GM23338 (cell line): ENCODE results near the gene MAPK12. TPM values are rescaled to one million over a fixed set of nuclear protein-coding genes. Genes with fewer than 3 reads are reported as not detected.

Experiments
- ATAC-seq: fragments of 200-7000 bp; cut with Tn5 transposase; 3 replicates; pipeline ENCODE4 v1.9.1; 2020
- DNase-seq: peaks from one replicate; pipeline ENCODE4 v3.0.0-alpha.2; 2015; ENCODE audit warnings: low spot score
- H2AFZ ChIP-seq: fragments of 200-600 bp; sonication (generic); 2 replicates; pipeline ENCODE4 v1.8.0; 2016; ENCODE audit warnings: antibody characterized with exemption, mild to moderate bottlenecking, moderate library complexity
- H3F3A ChIP-seq: fragments of 200-600 bp; sonication (generic); replicated peaks from 2 replicates; pipeline ENCODE4 v1.8.0; 2017; ENCODE audit warnings: antibody characterized with exemption, mixed run types, low read depth
- H3K27ac ChIP-seq: fragments of 200-600 bp; sonication (generic); 2 replicates; pipeline ENCODE4 v1.6.1; 2016; ENCODE audit warnings: low read depth
- H3K27me3 ChIP-seq: fragments of 200-600 bp; sonication (generic); 2 replicates; pipeline ENCODE4 v1.8.0; 2016; ENCODE audit warnings: mild to moderate bottlenecking, mixed run types, moderate library complexity; ENCODE audit not compliant: insufficient read depth
- H3K36me3 ChIP-seq: fragments of 200-600 bp; sonication (generic); 2 replicates; pipeline ENCODE4 v1.8.0; 2016; ENCODE audit warnings: mild to moderate bottlenecking; ENCODE audit not compliant: insufficient read depth
- H3K4me1 ChIP-seq: fragments of 200-600 bp; sonication (generic); 2 replicates; pipeline ENCODE4 v1.8.0; 2016; ENCODE audit warnings: mild to moderate bottlenecking, moderate library complexity; ENCODE audit not compliant: insufficient read depth
- H3K4me2 ChIP-seq: fragments of 200-600 bp; sonication (generic); 2 replicates; pipeline ENCODE4 v1.7.1; 2017; ENCODE audit warnings: mixed run types
- H3K4me3 ChIP-seq: fragments of 200-600 bp; sonication (generic); 2 replicates; pipeline ENCODE4 v1.6.1; 2016; ENCODE audit warnings: mixed run types
- H3K79me2 ChIP-seq: fragments of 200-600 bp; sonication (generic); replicated peaks from 2 replicates; pipeline ENCODE4 v1.8.0; 2017; ENCODE audit warnings: mild to moderate bottlenecking; ENCODE audit not compliant: insufficient read depth
- H3K9me2 ChIP-seq: fragments of 200-600 bp; sonication (generic); 2 replicates; pipeline ENCODE4 v1.8.0; 2017; ENCODE audit not compliant: insufficient read depth
- H4K20me1 ChIP-seq: fragments of 200-600 bp; sonication (generic); replicated peaks from 2 replicates; pipeline ENCODE4 v1.8.0; 2017; ENCODE audit warnings: mild to moderate bottlenecking; ENCODE audit not compliant: insufficient read depth
- H3K27ac Mint-ChIP-seq: 2 replicates; pipeline ENCODE4 v1.8.0; 2020; ENCODE audit warnings: inconsistent platforms, mild to moderate bottlenecking, moderate library complexity, mixed read lengths
- H3K27me3 Mint-ChIP-seq: 3 replicates; pipeline ENCODE4 v1.8.0; 2022; ENCODE audit warnings: low read depth, mild to moderate bottlenecking, moderate library complexity, mixed read lengths, inconsistent platforms; ENCODE audit not compliant: insufficient read depth, poor library complexity
- H3K36me3 Mint-ChIP-seq: 3 replicates; pipeline ENCODE4 v1.8.0; 2021; ENCODE audit warnings: low read depth, mild to moderate bottlenecking, inconsistent platforms, moderate library complexity, mixed read lengths
- H3K4me1 Mint-ChIP-seq: 3 replicates; pipeline ENCODE4 v1.8.0; 2020; ENCODE audit warnings: mild to moderate bottlenecking, inconsistent platforms, mixed read lengths
- H3K4me3 Mint-ChIP-seq: 3 replicates; pipeline ENCODE4 v1.8.0; 2021; ENCODE audit warnings: moderate library complexity, mild to moderate bottlenecking, inconsistent platforms, mixed read lengths
- H3K9me3 Mint-ChIP-seq: 3 replicates; pipeline ENCODE4 v1.8.0; 2020; ENCODE audit warnings: moderate library complexity, mild to moderate bottlenecking, inconsistent platforms, mixed read lengths
- CREB1 ChIP-seq: fragments of 250-450 bp; sonication (Bioruptor Pico); IDR thresholded peaks from 2 replicates; pipeline ENCODE4 v1.5.0; 2020; ENCODE audit warnings: low read depth, mild to moderate bottlenecking, moderate library complexity
- EZH2 ChIP-seq: fragments of 200-600 bp; sonication (generic); IDR thresholded peaks from one replicate; pipeline ENCODE4 v1.8.0; 2017; ENCODE audit warnings: antibody characterized with exemption, mild to moderate bottlenecking, low read depth; ENCODE audit not compliant: unreplicated experiment
- EZH2phosphoT487 ChIP-seq: fragments of 200-600 bp; sonication (generic); IDR thresholded peaks from one replicate; pipeline ENCODE4 v1.8.1; 2018; ENCODE audit warnings: antibody characterized with exemption; ENCODE audit not compliant: unreplicated experiment
- POLR2AphosphoS5 ChIP-seq: IDR thresholded peaks from 2 replicates; pipeline ENCODE4 v1.6.1; 2016; ENCODE audit warnings: antibody characterized with exemption, low read depth
- STAT1 ChIP-seq: IDR thresholded peaks from one replicate; pipeline ENCODE4 v1.6.1; 2016; ENCODE audit warnings: antibody characterized with exemption; ENCODE audit not compliant: unreplicated experiment
- ZNF331 ChIP-seq: fragments of 250-450 bp; sonication (Bioruptor Pico); IDR thresholded peaks from 2 replicates; pipeline ENCODE4 v1.5.0; 2020; ENCODE audit warnings: low read depth, mild to moderate bottlenecking, moderate library complexity
- polyA plus RNA-seq: library from polyadenylated mRNA; unstranded; fragments of >200 nt; fragmentation: Nextera tagmentation; extraction: Ambion mirVana; gene quantifications from 2 replicates; pipeline ENCODE4 v1.2.1, GENCODE V29; 2016
- total RNA-seq: library from RNA; depleted of rRNA; stranded (reverse); fragments of >200 nt; shearing (Covaris generic); gene quantifications from 2 replicates; pipeline ENCODE4 v1.2.3, GENCODE V29; 2014
- TF ChIP-seq, protein P1 (sequence below), 2 experiments: fragments of 200-600 bp in 1 of 2; sonication (generic) in 1 of 2; conservative IDR thresholded peaks; 2 replicates each; pipeline versions ENCODE4 v1.5.1 to v1.6.1; 2016 to 2017; ENCODE audit warnings: antibody characterized with exemption in 2 of 2, low read depth in 2 of 2, mild to moderate bottlenecking in 2 of 2, moderate library complexity in 1 of 2
- TF ChIP-seq, protein P2 (sequence below): IDR thresholded peaks from one replicate; pipeline ENCODE4 v1.6.1; 2018; ENCODE audit warnings: antibody characterized with exemption; ENCODE audit not compliant: unreplicated experiment

The MAPK12 gene
- total and polyA plus RNA-seq, 2 experiments from 2014 or later: 10.4 to 26.1 TPM

DNA sequence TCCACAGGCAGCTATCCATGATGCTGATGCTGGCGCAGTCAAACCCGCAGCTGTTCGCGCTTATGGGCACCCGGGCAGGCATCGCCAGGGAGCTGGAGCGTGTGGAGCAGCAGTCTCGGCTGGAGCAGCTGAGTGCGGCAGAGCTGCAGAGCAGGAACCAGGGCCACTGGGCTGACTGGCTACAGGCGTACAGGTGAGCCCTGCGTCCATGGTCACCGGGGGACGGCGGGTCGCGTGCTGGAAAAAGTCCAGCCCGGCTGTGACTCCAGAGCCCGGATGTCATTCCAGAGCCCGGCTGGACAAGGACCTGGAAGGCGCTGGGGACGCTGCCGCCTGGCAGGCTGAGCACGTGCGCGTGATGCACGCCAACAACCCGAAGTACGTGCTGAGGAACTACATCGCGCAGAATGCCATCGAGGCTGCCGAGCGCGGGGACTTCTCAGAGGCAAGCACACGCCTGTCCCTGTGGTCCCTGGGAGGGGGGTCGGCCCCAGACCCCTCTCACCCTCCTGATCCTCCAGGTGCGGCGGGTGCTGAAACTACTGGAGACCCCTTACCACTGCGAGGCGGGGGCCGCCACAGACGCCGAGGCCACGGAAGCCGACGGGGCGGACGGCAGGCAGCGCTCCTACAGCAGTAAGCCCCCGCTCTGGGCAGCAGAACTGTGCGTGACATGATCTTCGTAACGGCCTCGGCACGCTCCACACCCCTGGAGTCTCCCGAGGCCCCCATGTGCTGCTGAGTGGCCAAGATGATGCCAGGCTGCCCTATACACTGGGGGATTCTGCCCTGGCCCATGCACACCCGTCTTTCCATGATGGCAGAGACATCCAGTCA, 44.6 kb downstream of the MAPK12 start (continued):
- TF ChIP-seq CREB1 (CRISPR knock-in tag) (no peak), POLR2AphosphoS5 (no peak), EZH2phosphoT487 (no peak), ZNF331 (CRISPR knock-in tag) (no peak)
- TF ChIP-seq, protein P1, sequence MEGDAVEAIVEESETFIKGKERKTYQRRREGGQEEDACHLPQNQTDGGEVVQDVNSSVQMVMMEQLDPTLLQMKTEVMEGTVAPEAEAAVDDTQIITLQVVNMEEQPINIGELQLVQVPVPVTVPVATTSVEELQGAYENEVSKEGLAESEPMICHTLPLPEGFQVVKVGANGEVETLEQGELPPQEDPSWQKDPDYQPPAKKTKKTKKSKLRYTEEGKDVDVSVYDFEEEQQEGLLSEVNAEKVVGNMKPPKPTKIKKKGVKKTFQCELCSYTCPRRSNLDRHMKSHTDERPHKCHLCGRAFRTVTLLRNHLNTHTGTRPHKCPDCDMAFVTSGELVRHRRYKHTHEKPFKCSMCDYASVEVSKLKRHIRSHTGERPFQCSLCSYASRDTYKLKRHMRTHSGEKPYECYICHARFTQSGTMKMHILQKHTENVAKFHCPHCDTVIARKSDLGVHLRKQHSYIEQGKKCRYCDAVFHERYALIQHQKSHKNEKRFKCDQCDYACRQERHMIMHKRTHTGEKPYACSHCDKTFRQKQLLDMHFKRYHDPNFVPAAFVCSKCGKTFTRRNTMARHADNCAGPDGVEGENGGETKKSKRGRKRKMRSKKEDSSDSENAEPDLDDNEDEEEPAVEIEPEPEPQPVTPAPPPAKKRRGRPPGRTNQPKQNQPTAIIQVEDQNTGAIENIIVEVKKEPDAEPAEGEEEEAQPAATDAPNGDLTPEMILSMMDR (conservative IDR thresholded peaks at IDR 0.05; ENCODE audit: low read depth in 2 of 2): no peak

- DNase-seq (no peak), ATAC-seq (no peak)
- Histone ChIP-seq H3K4me3 (no peak overlapping the region), H3K79me2 (peaks cover 17% of the 10 kb centered on the region; the same call in 1 of the 2 replicates), H2AFZ (no peak overlapping the region), H3K9me2 (no peaks in the 10 kb centered on the region), H4K20me1 (peaks cover 18% of the 10 kb centered on the region), H3K36me3 (0 out of 2 replicates have a peak, but pooled peaks cover 4% of the 10 kb centered on the region), H3K27me3 (no peaks in the 10 kb centered on the region), H3K4me2 (no peak overlapping the region), H3F3A (no peaks in the 10 kb centered on the region), H3K27ac (no peak overlapping the region), H3K4me1 (no peaks in the 10 kb centered on the region; the same call in 1 of the 2 replicates)
- Mint-ChIP-seq H3K36me3 (peaks cover 70% of the 10 kb centered on the region), H3K9me3 (no peaks in the 10 kb centered on the region; the same call in 2 of the 3 replicates), H3K4me1 (peaks cover 2% of the 10 kb centered on the region; the same call in 2 of the 3 replicates), H3K27ac (no peak overlapping the region), H3K27me3 (peaks cover 1% of the 10 kb centered on the region), H3K4me3 (no peak overlapping the region)
- TF ChIP-seq EZH2 (no peak), EZH2phosphoT487 (no peak), STAT1 (no peak), POLR2AphosphoS5 (no peak)
- TF ChIP-seq, protein P2, sequence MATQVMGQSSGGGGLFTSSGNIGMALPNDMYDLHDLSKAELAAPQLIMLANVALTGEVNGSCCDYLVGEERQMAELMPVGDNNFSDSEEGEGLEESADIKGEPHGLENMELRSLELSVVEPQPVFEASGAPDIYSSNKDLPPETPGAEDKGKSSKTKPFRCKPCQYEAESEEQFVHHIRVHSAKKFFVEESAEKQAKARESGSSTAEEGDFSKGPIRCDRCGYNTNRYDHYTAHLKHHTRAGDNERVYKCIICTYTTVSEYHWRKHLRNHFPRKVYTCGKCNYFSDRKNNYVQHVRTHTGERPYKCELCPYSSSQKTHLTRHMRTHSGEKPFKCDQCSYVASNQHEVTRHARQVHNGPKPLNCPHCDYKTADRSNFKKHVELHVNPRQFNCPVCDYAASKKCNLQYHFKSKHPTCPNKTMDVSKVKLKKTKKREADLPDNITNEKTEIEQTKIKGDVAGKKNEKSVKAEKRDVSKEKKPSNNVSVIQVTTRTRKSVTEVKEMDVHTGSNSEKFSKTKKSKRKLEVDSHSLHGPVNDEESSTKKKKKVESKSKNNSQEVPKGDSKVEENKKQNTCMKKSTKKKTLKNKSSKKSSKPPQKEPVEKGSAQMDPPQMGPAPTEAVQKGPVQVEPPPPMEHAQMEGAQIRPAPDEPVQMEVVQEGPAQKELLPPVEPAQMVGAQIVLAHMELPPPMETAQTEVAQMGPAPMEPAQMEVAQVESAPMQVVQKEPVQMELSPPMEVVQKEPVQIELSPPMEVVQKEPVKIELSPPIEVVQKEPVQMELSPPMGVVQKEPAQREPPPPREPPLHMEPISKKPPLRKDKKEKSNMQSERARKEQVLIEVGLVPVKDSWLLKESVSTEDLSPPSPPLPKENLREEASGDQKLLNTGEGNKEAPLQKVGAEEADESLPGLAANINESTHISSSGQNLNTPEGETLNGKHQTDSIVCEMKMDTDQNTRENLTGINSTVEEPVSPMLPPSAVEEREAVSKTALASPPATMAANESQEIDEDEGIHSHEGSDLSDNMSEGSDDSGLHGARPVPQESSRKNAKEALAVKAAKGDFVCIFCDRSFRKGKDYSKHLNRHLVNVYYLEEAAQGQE: no peak
- TF ChIP-seq, protein P1 (conservative IDR thresholded peaks at IDR 0.05; ENCODE audit: low read depth in 2 of 2): no peak
Measured at GRCh38 chr22:50216055-50216683, 45.3 kb downstream of the MAPK12 start.
